ENCODE measurements around the gene RELA.
A peak's percentile ranks its signal among the peaks of the same experiment; 100 is the strongest.

Gene RELA

DNA sequence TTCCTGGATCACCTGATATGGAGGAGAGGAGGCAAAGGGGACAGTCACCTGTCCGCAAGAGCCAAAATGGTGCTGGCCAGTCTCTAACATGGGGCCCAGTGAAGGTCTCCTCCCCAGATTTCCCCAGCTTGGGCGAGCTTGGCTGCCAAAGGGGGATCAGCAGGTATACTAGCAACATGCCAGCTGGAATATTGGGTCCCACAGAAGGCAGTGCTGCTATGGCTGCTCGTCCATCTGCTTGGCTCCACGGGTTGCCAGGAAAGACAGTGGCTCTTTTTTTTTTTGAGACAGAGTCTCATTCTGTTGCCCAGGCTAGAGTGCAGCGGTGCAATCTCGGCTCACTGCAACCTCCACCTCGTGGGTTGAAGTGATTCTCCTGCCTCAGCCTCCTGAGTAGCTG is 36.6 kb upstream of the RELA start (continued):
- no peak for TF ChIP-seq ZNF600 (tag by site-specific recombination; IDR thresholded peaks at IDR 0.05)
- no peak for TF ChIP-seq ZFHX2 (tag by site-specific recombination; conservative IDR thresholded peaks at IDR 0.05)
- TF ChIP-seq ZNF776 (tag by site-specific recombination; IDR thresholded peaks at IDR 0.05; ENCODE audit: borderline replicate concordance), result no peak
- TF ChIP-seq ZNF354C (tag by site-specific recombination; IDR thresholded peaks at IDR 0.05; ENCODE audit: borderline replicate concordance, low read depth), result no peak
- no peak for TF ChIP-seq ZNF214 (tag by site-specific recombination; IDR thresholded peaks at IDR 0.05; ENCODE audit: borderline replicate concordance)
- no peak for TF ChIP-seq ZBTB48 (tag by site-specific recombination; IDR thresholded peaks at IDR 0.05)

GRCh38 chr11:65698205-65698604 is 35.5 kb upstream of the RELA start:
- POLR2A ChIA-PET, result no interaction called here
- CTCF ChIA-PET, result no interaction called here

DNA sequence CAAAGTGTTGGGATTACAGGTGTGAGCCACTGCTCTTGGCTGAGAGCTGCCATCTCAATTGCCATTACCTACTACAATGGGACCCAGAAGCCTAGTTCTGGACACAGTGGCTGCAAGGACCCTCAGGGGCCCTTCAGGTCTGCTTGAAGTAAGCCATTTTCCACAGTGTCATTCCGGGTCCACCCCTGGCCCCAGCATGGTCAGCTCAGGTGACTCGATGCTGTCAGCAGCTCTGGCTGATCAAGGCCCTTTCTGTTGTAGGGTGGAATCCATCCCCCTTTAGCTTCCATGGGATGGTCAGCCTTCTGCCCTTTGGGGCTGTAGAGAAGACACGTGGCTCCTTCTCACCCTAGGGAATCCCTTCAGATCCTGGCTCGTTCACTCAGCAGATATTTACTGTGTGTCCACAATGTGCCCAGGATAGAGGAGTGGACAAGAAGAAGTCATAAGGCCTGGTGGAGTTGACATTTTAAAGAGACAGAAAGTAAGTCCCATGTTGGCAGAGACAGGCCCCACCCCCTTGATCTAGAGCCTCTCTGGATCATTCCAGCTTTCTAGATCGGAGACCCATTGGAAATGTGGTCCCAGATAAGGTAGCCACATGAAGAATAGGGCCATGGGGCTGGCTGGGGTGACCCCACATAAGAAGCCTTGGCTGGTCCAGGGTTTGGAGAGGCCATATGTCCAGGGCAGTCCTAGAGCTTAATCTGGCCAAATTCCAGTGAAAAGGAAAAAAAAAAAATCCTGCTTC is 34.3 kb upstream of the RELA start:
- TF ChIP-seq ZBTB26 (tag by site-specific recombination; optimal IDR thresholded peaks at IDR 0.05) (no peak), ZNF140 (tag by site-specific recombination; IDR thresholded peaks at IDR 0.05) (no peak), ZNF433 (tag by site-specific recombination; IDR thresholded peaks at IDR 0.05; ENCODE audit: low read depth) (no peak), KLF1 (tag by site-specific recombination; IDR thresholded peaks at IDR 0.05) (no peak), ZNF561 (tag by site-specific recombination; IDR thresholded peaks at IDR 0.05; ENCODE audit: borderline replicate concordance) (no peak), SCRT1 (tag by site-specific recombination; IDR thresholded peaks at IDR 0.05; ENCODE audit: borderline replicate concordance) (no peak), ZNF274 (IDR thresholded peaks at IDR 0.05; ENCODE audit: low read length) (no peak), ZNF274 (tag by site-specific recombination; IDR thresholded peaks at IDR 0.05; ENCODE audit: borderline replicate concordance) (no peak), HOXD13 (CRISPR knock-in tag; IDR thresholded peaks at IDR 0.05; ENCODE audit: borderline replicate concordance) (no peak), ZNF362 (tag by site-specific recombination; IDR thresholded peaks at IDR 0.05) (no peak), MYNN (tag by site-specific recombination; IDR thresholded peaks at IDR 0.05; ENCODE audit: borderline replicate concordance) (no peak), ZNF169 (tag by site-specific recombination; IDR thresholded peaks at IDR 0.05) (no peak), ZNF514 (tag by site-specific recombination; IDR thresholded peaks at IDR 0.05) (no peak), ZBTB6 (tag by site-specific recombination; IDR thresholded peaks at IDR 0.05) (no peak)
- TF ChIP-seq, protein P1, sequence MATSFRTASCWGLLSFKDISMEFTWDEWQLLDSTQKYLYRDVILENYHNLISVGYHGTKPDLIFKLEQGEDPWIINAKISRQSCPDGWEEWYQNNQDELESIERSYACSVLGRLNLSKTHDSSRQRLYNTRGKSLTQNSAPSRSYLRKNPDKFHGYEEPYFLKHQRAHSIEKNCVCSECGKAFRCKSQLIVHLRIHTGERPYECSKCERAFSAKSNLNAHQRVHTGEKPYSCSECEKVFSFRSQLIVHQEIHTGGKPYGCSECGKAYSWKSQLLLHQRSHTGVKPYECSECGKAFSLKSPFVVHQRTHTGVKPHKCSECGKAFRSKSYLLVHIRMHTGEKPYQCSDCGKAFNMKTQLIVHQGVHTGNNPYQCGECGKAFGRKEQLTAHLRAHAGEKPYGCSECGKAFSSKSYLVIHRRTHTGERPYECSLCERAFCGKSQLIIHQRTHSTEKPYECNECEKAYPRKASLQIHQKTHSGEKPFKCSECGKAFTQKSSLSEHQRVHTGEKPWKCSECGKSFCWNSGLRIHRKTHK (tag by site-specific recombination; IDR thresholded peaks at IDR 0.05), result no peak
- Histone ChIP-seq H3K4me3 (ENCODE audit: low read depth, low read length) (no peak overlapping the region), H3K27ac (ENCODE audit: extremely low read depth, low read depth, low read length) (no peak overlapping the region), H3K36me3 (ENCODE audit: control insufficient read depth in 2 of 2, insufficient read depth in 1 of 2, low read length in 2 of 2) (no peaks in the 10 kb centered on the region), H3K9me3 (ENCODE audit: control insufficient read depth, insufficient read depth, low read depth, low read length) (no peaks in the 10 kb centered on the region), H3K4me1 (ENCODE audit: control insufficient read depth, insufficient read depth, low read length) (no peaks in the 10 kb centered on the region)
- POLR2A ChIA-PET, result interaction anchor here (0.5 to 0.8 kb wide), 3 partner anchors 17 to 23 kb away, joined by 3 to 6 read pairs (median 5); partner anchors contain the start of gene RNASEH2C
- CTCF ChIA-PET, result interaction anchor here (0.6 to 3.9 kb wide), 2 partner anchors 8 to 59 kb away, joined by 4 to 34 read pairs; partner anchors contain the start of gene SIPA1

More at GRCh38 chr11:65698205-65698604, 35.5 kb upstream of the RELA start:
- H3K4me1 ChIP-seq (ENCODE audit: control insufficient read depth, insufficient read depth, low read length), result no peaks in the 10 kb centered on the region
- no peaks in the 10 kb centered on the region for H3K9me3 ChIP-seq (ENCODE audit: control insufficient read depth, insufficient read depth, low read depth, low read length)
- TF ChIP-seq, protein P2, sequence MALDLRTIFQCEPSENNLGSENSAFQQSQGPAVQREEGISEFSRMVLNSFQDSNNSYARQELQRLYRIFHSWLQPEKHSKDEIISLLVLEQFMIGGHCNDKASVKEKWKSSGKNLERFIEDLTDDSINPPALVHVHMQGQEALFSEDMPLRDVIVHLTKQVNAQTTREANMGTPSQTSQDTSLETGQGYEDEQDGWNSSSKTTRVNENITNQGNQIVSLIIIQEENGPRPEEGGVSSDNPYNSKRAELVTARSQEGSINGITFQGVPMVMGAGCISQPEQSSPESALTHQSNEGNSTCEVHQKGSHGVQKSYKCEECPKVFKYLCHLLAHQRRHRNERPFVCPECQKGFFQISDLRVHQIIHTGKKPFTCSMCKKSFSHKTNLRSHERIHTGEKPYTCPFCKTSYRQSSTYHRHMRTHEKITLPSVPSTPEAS (tag by site-specific recombination; IDR thresholded peaks at IDR 0.05), result peak; percentile 79
- no peak for TF ChIP-seq ZNF585B (tag by site-specific recombination; IDR thresholded peaks at IDR 0.05)
- H3K36me3 ChIP-seq (ENCODE audit: control insufficient read depth in 2 of 2, insufficient read depth in 1 of 2, low read length in 2 of 2), result no peaks in the 10 kb centered on the region
- no peak overlapping the region for H3K27ac ChIP-seq (ENCODE audit: extremely low read depth, low read depth, low read length)
- H3K4me3 ChIP-seq (ENCODE audit: low read depth, low read length), result no peak overlapping the region

Data from HEK293 (cell line).